CD8-positive, alpha-beta memory T cell (primary cell): ENCODE results near the gene SLC30A3. TPM values are rescaled to one million over a fixed set of nuclear protein-coding genes. Genes with fewer than 3 reads are reported as not detected.

Source experiments
- CTCF ChIA-PET: fragments of 350-600 bp; sonication (Branson Sonifier 250); formaldehyde crosslinking; loops from one replicate; lab custom pipeline; 2021; ENCODE audit warnings: antibody characterized with exemption; lab: Charles Lee
- POLR2A ChIA-PET: fragments of 350-600 bp; sonication (Branson Sonifier 250); formaldehyde crosslinking; loops from one replicate; lab custom pipeline; 2021; ENCODE audit warnings: antibody characterized with exemption; lab: Charles Lee
- DNase-seq, 5 donors: peaks; one replicate each; pipeline versions ENCODE4 v3.0.0 to v3.0.0-alpha.2; 2020 to 2022; ENCODE audit warnings: mixed read lengths in 1 of 5
- H3K27ac ChIP-seq: one replicate; pipeline ENCODE4 v1.7.0; 2013; ENCODE audit warnings: low read depth, mild to moderate bottlenecking, low read length, moderate library complexity
- H3K27me3 ChIP-seq: 2 replicates; pipeline ENCODE4 v1.7.0; 2013; ENCODE audit warnings: low read length, mild to moderate bottlenecking; ENCODE audit not compliant: insufficient read depth, poor library complexity, severe bottlenecking
- H3K36me3 ChIP-seq: 2 replicates; pipeline ENCODE4 v1.7.0; 2013; ENCODE audit warnings: mild to moderate bottlenecking, low read length, moderate library complexity; ENCODE audit not compliant: insufficient read depth
- H3K4me1 ChIP-seq: 2 replicates; pipeline ENCODE4 v1.7.0; 2013; ENCODE audit warnings: mild to moderate bottlenecking, low read length, moderate library complexity; ENCODE audit not compliant: insufficient read depth
- H3K4me3 ChIP-seq: 2 replicates; pipeline ENCODE4 v1.7.0; 2013; ENCODE audit warnings: mild to moderate bottlenecking, low read length
- H3K9me3 ChIP-seq: 2 replicates; pipeline ENCODE4 v1.7.0; 2013; ENCODE audit warnings: mild to moderate bottlenecking, low read length
- H3K27ac Mint-ChIP-seq, 8 donors: one replicate each; pipeline ENCODE4 v1.8.0; 2020 to 2021; ENCODE audit warnings: mixed read lengths in 8 of 8, mild to moderate bottlenecking in 6 of 8, inconsistent platforms in 3 of 8, moderate library complexity in 3 of 8
- H3K27me3 Mint-ChIP-seq, 2 donors: one replicate each; pipeline ENCODE4 v1.8.0; 2020 to 2021; ENCODE audit warnings: mixed read lengths in 2 of 2, mild to moderate bottlenecking in 1 of 2, moderate library complexity in 1 of 2
- H3K36me3 Mint-ChIP-seq, 3 donors: one replicate each; pipeline ENCODE4 v1.8.0; 2020 to 2021; ENCODE audit warnings: mixed read lengths in 3 of 3, inconsistent platforms in 1 of 3, mild to moderate bottlenecking in 1 of 3
- H3K4me1 Mint-ChIP-seq, 3 donors: one replicate each; pipeline ENCODE4 v1.8.0; 2020 to 2021; ENCODE audit warnings: mixed read lengths in 3 of 3, inconsistent platforms in 1 of 3, mild to moderate bottlenecking in 1 of 3
- H3K4me3 Mint-ChIP-seq, 7 donors: one replicate each; pipeline ENCODE4 v1.8.0; 2020 to 2021; ENCODE audit warnings: mixed read lengths in 7 of 7, mild to moderate bottlenecking in 6 of 7, moderate library complexity in 4 of 7, inconsistent platforms in 2 of 7
- H3K9me3 Mint-ChIP-seq, 5 donors: one replicate each; pipeline ENCODE4 v1.8.0; 2020 to 2022; ENCODE audit warnings: mixed read lengths in 5 of 5, mild to moderate bottlenecking in 3 of 5, moderate library complexity in 2 of 5, inconsistent platforms in 1 of 5
- polyA plus RNA-seq: library from polyadenylated mRNA; unstranded; fragments of 300-500 nt; fragmentation: Illumina TruSeq; gene quantifications from one replicate; pipeline ENCODE4 v1.2.3, GENCODE V29; 2021
- total RNA-seq, 2 experiments: library from RNA; stranded (reverse); gene quantifications; one replicate each; pipeline ENCODE4 v1.2.3, GENCODE V29; 2021

The SLC30A3 gene
- total and polyA plus RNA-seq, 3 experiments from 2014 or later, result 0.33 to 0.55 TPM; not detected in 1

GRCh38 chr2:27205206-27205605 lies 57.6 kb downstream of the SLC30A3 start:
- ChIA-PET POLR2A (no interaction called here), CTCF (no interaction called here)
- peaks cover 5 to 97% (median 18%) of the 10 kb centered on the region in 3 donors for H3K36me3 Mint-ChIP-seq
- Histone ChIP-seq H3K27me3 (no peaks in the 10 kb centered on the region), H3K4me3 (no peak overlapping the region), H3K9me3 (no peaks in the 10 kb centered on the region), H3K4me1 (no peaks in the 10 kb centered on the region), H3K36me3 (peaks cover 43% of the 10 kb centered on the region), H3K27ac (no peak overlapping the region)
- H3K27ac Mint-ChIP-seq, result peak overlapping the region in 4 of 8 donors; percentile 10 to 82 (median 67)
- H3K9me3 Mint-ChIP-seq, result no peaks in the 10 kb centered on the region
- no peak overlapping the region for H3K4me3 Mint-ChIP-seq
- no peak for DNase-seq
- H3K27me3 Mint-ChIP-seq, result no peaks in the 10 kb centered on the region
- H3K4me1 Mint-ChIP-seq, result peaks cover 11 to 19% (median 13%) of the 10 kb centered on the region in 3 donors

GRCh38 chr2:27204566-27204965 lies 58.3 kb downstream of the SLC30A3 start:
- CTCF ChIA-PET, result no interaction called here
- H3K4me1 Mint-ChIP-seq, result peaks cover 5 to 13% (median 7%) of the 10 kb centered on the region in 3 donors
- H3K4me3 Mint-ChIP-seq, result no peak overlapping the region
- POLR2A ChIA-PET, result no interaction called here
- no peaks in the 10 kb centered on the region for H3K9me3 Mint-ChIP-seq
- Histone ChIP-seq H3K4me1 (no peaks in the 10 kb centered on the region), H3K9me3 (no peaks in the 10 kb centered on the region), H3K27me3 (no peaks in the 10 kb centered on the region), H3K4me3 (no peak overlapping the region), H3K36me3 (peaks cover 43% of the 10 kb centered on the region), H3K27ac (no peak overlapping the region)
- peak overlapping the region in 4 of 8 donors; percentile 61 to 82 (median 72) for H3K27ac Mint-ChIP-seq
- H3K27me3 Mint-ChIP-seq, result no peaks in the 10 kb centered on the region
- peaks cover 5 to 97% (median 18%) of the 10 kb centered on the region in 3 donors for H3K36me3 Mint-ChIP-seq
- DNase-seq, result no peak

GRCh38 chr2:27203741-27204140 lies 59.1 kb downstream of the SLC30A3 start:
- POLR2A ChIA-PET, result no interaction called here

More at GRCh38 chr2:27203741-27204140, 59.1 kb downstream of the SLC30A3 start:
- Mint-ChIP-seq H3K4me1 (peaks cover 0 to 8% (median 5%) of the 10 kb centered on the region in 3 donors), H3K4me3 (no peak overlapping the region), H3K9me3 (no peaks in the 10 kb centered on the region), H3K36me3 (peaks cover 5 to 98% (median 18%) of the 10 kb centered on the region in 3 donors), H3K27me3 (peaks cover 0 to 1% of the 10 kb centered on the region in 2 donors), H3K27ac (no peak overlapping the region)
- H3K27me3 ChIP-seq, result no peaks in the 10 kb centered on the region
- H3K9me3 ChIP-seq, result no peaks in the 10 kb centered on the region
- CTCF ChIA-PET, result no interaction called here
- H3K4me1 ChIP-seq, result no peaks in the 10 kb centered on the region
- H3K4me3 ChIP-seq, result no peak overlapping the region
- no peak for DNase-seq
- H3K27ac ChIP-seq, result no peak overlapping the region
- peaks cover 41% of the 10 kb centered on the region for H3K36me3 ChIP-seq

Other genes with a start within 250 kb of the SLC30A3 start
- 10 to 100 TPM; 67.6 to 71.7 TPM for gene TMEM214, start 230.1 kb downstream of the SLC30A3 start, total RNA-seq
- gene TMEM214, start 230.1 kb downstream of the SLC30A3 start, polyA plus RNA-seq, result 36.3 TPM
- gene AGBL5, start 211.4 kb downstream of the SLC30A3 start, total RNA-seq, result 10 to 100 TPM; 16.0 to 17.3 TPM
- gene AGBL5, start 211.4 kb downstream of the SLC30A3 start, polyA plus RNA-seq, result 11.5 TPM
- 100 to 1,000 TPM; 346 to 353 TPM for gene OST4, start 191.4 kb downstream of the SLC30A3 start, total RNA-seq
- gene OST4, start 191.4 kb downstream of the SLC30A3 start, polyA plus RNA-seq, result 907 TPM
- gene EMILIN1, start 184.4 kb downstream of the SLC30A3 start, total RNA-seq, result under 1 TPM; 0.79 to 0.89 TPM
- gene EMILIN1, start 184.4 kb downstream of the SLC30A3 start, polyA plus RNA-seq, result 0.85 TPM
- gene KHK, start 176.3 kb downstream of the SLC30A3 start, total RNA-seq, result 10 to 100 TPM; 14.5 to 17.8 TPM
- gene KHK, start 176.3 kb downstream of the SLC30A3 start, polyA plus RNA-seq, result 6.5 TPM
- 1 to 10 TPM; 2.7 to 3.5 TPM for gene CGREF1, start 143.9 kb downstream of the SLC30A3 start, total RNA-seq
- 0.17 TPM for gene CGREF1, start 143.9 kb downstream of the SLC30A3 start, polyA plus RNA-seq
- gene ABHD1, start 139.2 kb downstream of the SLC30A3 start, total RNA-seq, result under 1 TPM; 0.33 to 0.90 TPM
- gene ABHD1, start 139.2 kb downstream of the SLC30A3 start, polyA plus RNA-seq, result 1.4 TPM
- gene PREB, start 128.4 kb downstream of the SLC30A3 start, total RNA-seq, result 10 to 100 TPM; 79.5 to 80.6 TPM
- 68.6 TPM for gene PREB, start 128.4 kb downstream of the SLC30A3 start, polyA plus RNA-seq
- gene PRR30, start 123.6 kb downstream of the SLC30A3 start, total RNA-seq, result not detected
- gene PRR30, start 123.6 kb downstream of the SLC30A3 start, polyA plus RNA-seq, result not detected
- not detected for gene TCF23, start 114.0 kb downstream of the SLC30A3 start, total RNA-seq
- gene TCF23, start 114.0 kb downstream of the SLC30A3 start, polyA plus RNA-seq, result not detected
- gene ATRAID, start 51.0 kb downstream of the SLC30A3 start, total RNA-seq, result 100 to 1,000 TPM; 101 to 106 TPM
- gene ATRAID, start 51.0 kb downstream of the SLC30A3 start, polyA plus RNA-seq, result 296 TPM
- gene SLC5A6, start 50.8 kb downstream of the SLC30A3 start, total RNA-seq, result 100 to 1,000 TPM; 109 to 110 TPM
- gene SLC5A6, start 50.8 kb downstream of the SLC30A3 start, polyA plus RNA-seq, result 21.0 TPM
- 100 to 1,000 TPM; 147 to 154 TPM for gene CAD, start 45.7 kb downstream of the SLC30A3 start, total RNA-seq
- 27.0 TPM for gene CAD, start 45.7 kb downstream of the SLC30A3 start, polyA plus RNA-seq
- not detected for gene DNAJC5G, start 12.4 kb upstream of the SLC30A3 start, total RNA-seq
- gene DNAJC5G, start 12.4 kb upstream of the SLC30A3 start, polyA plus RNA-seq, result not detected
- under 1 TPM; 0.22 TPM for gene TRIM54, start 19.4 kb upstream of the SLC30A3 start, total RNA-seq
- gene TRIM54, start 19.4 kb upstream of the SLC30A3 start, polyA plus RNA-seq, result not detected
- gene UCN, start 45.4 kb upstream of the SLC30A3 start, total RNA-seq, result 1 to 10 TPM; 1.7 to 2.6 TPM
- 0.71 TPM for gene UCN, start 45.4 kb upstream of the SLC30A3 start, polyA plus RNA-seq
- gene MPV17, start 60.0 kb upstream of the SLC30A3 start, total RNA-seq, result 10 to 100 TPM; 85.9 to 86.4 TPM
- 118 TPM for gene MPV17, start 60.0 kb upstream of the SLC30A3 start, polyA plus RNA-seq
- 10 to 100 TPM; 76.7 to 81.7 TPM for gene GTF3C2, start 93.7 kb upstream of the SLC30A3 start, total RNA-seq
- gene GTF3C2, start 93.7 kb upstream of the SLC30A3 start, polyA plus RNA-seq, result 43.5 TPM
- gene EIF2B4, start 107.3 kb upstream of the SLC30A3 start, total RNA-seq, result 10 to 100 TPM; 46.6 to 47.1 TPM
- 32.7 TPM for gene EIF2B4, start 107.3 kb upstream of the SLC30A3 start, polyA plus RNA-seq
- 100 to 1,000 TPM; 122 to 130 TPM for gene SNX17, start 107.6 kb upstream of the SLC30A3 start, total RNA-seq
- 211 TPM for gene SNX17, start 107.6 kb upstream of the SLC30A3 start, polyA plus RNA-seq
- 1 to 10 TPM; 9.2 to 9.9 TPM for gene ZNF513, start 117.7 kb upstream of the SLC30A3 start, total RNA-seq
- gene ZNF513, start 117.7 kb upstream of the SLC30A3 start, polyA plus RNA-seq, result 4.7 TPM
- 100 to 1,000 TPM; 189 to 191 TPM for gene PPM1G, start 146.5 kb upstream of the SLC30A3 start, total RNA-seq
- gene PPM1G, start 146.5 kb upstream of the SLC30A3 start, polyA plus RNA-seq, result 104 TPM
- gene NRBP1, start 165.6 kb upstream of the SLC30A3 start, total RNA-seq, result 10 to 100 TPM; 77.2 to 81.0 TPM
- gene NRBP1, start 165.6 kb upstream of the SLC30A3 start, polyA plus RNA-seq, result 128 TPM
- gene KRTCAP3, start 179.3 kb upstream of the SLC30A3 start, total RNA-seq, result 1 to 10 TPM; 4.0 to 5.4 TPM
- 0.71 TPM for gene KRTCAP3, start 179.3 kb upstream of the SLC30A3 start, polyA plus RNA-seq
- gene IFT172, start 226.7 kb upstream of the SLC30A3 start, total RNA-seq, result 10 to 100 TPM; 12.0 to 13.8 TPM
- gene IFT172, start 226.7 kb upstream of the SLC30A3 start, polyA plus RNA-seq, result 5.3 TPM
- gene FNDC4, start 232.2 kb upstream of the SLC30A3 start, total RNA-seq, result under 1 TPM in 1 of 2 experiments, not detected in 1; 0.15 TPM
- not detected for gene FNDC4, start 232.2 kb upstream of the SLC30A3 start, polyA plus RNA-seq
- not detected for gene GCKR, start 233.8 kb upstream of the SLC30A3 start, total RNA-seq
- not detected for gene GCKR, start 233.8 kb upstream of the SLC30A3 start, polyA plus RNA-seq